NCI-H526 treated with DMSO at 0.1 percent for 48 hours (cell line): Measurements from ENCODE around the gene CTSO.

Source experiments
- DNase-seq: peaks from one replicate; lab custom pipeline; 2025; lab: John Stamatoyannopoulos, UW

CTSO gene

GRCh38 chr4:155953151-155954117, at the start of gene CTSO:
TSS of gene CTSO (minus strand) at chr4:155953866. CDS start at chr4:155953847, 19 bp downstream.
- DNase-seq: peak; percentile 46

GRCh38 chr4:156000491-156000890, 46.8 kb upstream of the CTSO start:
- DNase-seq: no peak

- no peak for DNase-seq
These were observed 46.1 kb upstream of the CTSO start for GRCh38 chr4:155999725-156000124.

GRCh38 chr4:155995069-155995468, 41.4 kb upstream of the CTSO start:
- DNase-seq: no peak

- DNase-seq: no peak
These were observed 30.6 kb upstream of the CTSO start for GRCh38 chr4:155984106-155984797.

GRCh38 chr4:155982736-155983385, 29.2 kb upstream of the CTSO start:
- DNase-seq: no peak

- DNase-seq: no peak
These were observed 25.1 kb upstream of the CTSO start for GRCh38 chr4:155978810-155979209.

- DNase-seq: no peak
These were observed 21.8 kb upstream of the CTSO start for GRCh38 chr4:155975511-155975910.

- DNase-seq: no peak
These were observed 21.3 kb upstream of the CTSO start for GRCh38 chr4:155974996-155975395.

GRCh38 chr4:155974476-155974749, 20.7 kb upstream of the CTSO start:
- DNase-seq: no peak

GRCh38 chr4:155973639-155974475, 20.2 kb upstream of the CTSO start:
- DNase-seq: no peak

GRCh38 chr4:155972098-155972497, 18.4 kb upstream of the CTSO start:
- DNase-seq: no peak

- DNase-seq: no peak
These were observed 13.2 kb upstream of the CTSO start for GRCh38 chr4:155966731-155967395.

GRCh38 chr4:155966171-155966570, 12.5 kb upstream of the CTSO start:
- DNase-seq: no peak

GRCh38 chr4:155964016-155964891, 10.6 kb upstream of the CTSO start:
- DNase-seq: no peak

GRCh38 chr4:155962767-155963166, 9.1 kb upstream of the CTSO start:
- DNase-seq: no peak

GRCh38 chr4:155961575-155961974, 7.9 kb upstream of the CTSO start:
- no peak for DNase-seq

GRCh38 chr4:155960522-155960921, 6.9 kb upstream of the CTSO start:
- DNase-seq: no peak

- DNase-seq: no peak
These were observed 5.8 kb upstream of the CTSO start for GRCh38 chr4:155959417-155959816.

- no peak for DNase-seq
These were observed 2.8 kb upstream of the CTSO start for GRCh38 chr4:155956461-155956860.
